Kidney (tissue), 14 donors: ENCODE measurements around the gene TYW5. TPM values are rescaled to one million over a fixed set of nuclear protein-coding genes. Genes with fewer than 3 reads are reported as not detected.

Source experiments
- DNase-seq, 5 donors: peaks; one replicate each; pipeline ENCODE4 v3.0.0-alpha.2; 2013 to 2020
- FAIRE-seq: peaks from 2 replicates; lab custom pipeline; 2012; peaks lifted over from hg19 to GRCh38; lab: Jason Lieb, UNC
- H3K27ac ChIP-seq, 2 donors: one replicate each; pipeline ENCODE4 v1.7.0; 2013; ENCODE audit warnings: low read depth in 2 of 2, low read length in 2 of 2, inconsistent platforms in 1 of 2
- H3K27me3 ChIP-seq: one replicate; pipeline ENCODE4 v1.7.1; 2013; ENCODE audit warnings: low read length, inconsistent platforms; ENCODE audit not compliant: control insufficient read depth, insufficient read depth
- H3K36me3 ChIP-seq, 3 donors: one replicate each; pipeline versions ENCODE4 v1.7.0 to v1.7.1; 2013; ENCODE audit warnings: low read length in 3 of 3, control low read depth in 1 of 3, inconsistent platforms in 1 of 3; ENCODE audit not compliant: insufficient read depth in 3 of 3, control insufficient read depth in 2 of 3
- H3K4me1 ChIP-seq, 3 donors: one replicate each; pipeline versions ENCODE4 v1.7.0 to v1.7.1; 2013; ENCODE audit warnings: low read length in 3 of 3, inconsistent platforms in 1 of 3, low read depth in 1 of 3; ENCODE audit not compliant: control insufficient read depth in 2 of 3, insufficient read depth in 2 of 3
- H3K4me3 ChIP-seq, 3 donors: one replicate each; pipeline versions ENCODE4 v1.7.0 to v1.8.1; 2013; ENCODE audit warnings: low read length in 3 of 3, control low read depth in 1 of 3, inconsistent platforms in 1 of 3
- H3K9ac ChIP-seq, 3 donors: one replicate each; pipeline versions ENCODE4 v1.7.0 to v1.7.1; 2013; ENCODE audit warnings: low read length in 3 of 3, control low read depth in 1 of 3, inconsistent platforms in 1 of 3
- H3K9me3 ChIP-seq, 3 donors: one replicate each; pipeline versions ENCODE4 v1.7.0 to v1.7.1; 2013; ENCODE audit warnings: low read length in 3 of 3, control low read depth in 1 of 3, inconsistent platforms in 1 of 3; ENCODE audit not compliant: control insufficient read depth in 2 of 3, insufficient read depth in 1 of 3
- CTCF ChIP-seq: IDR thresholded peaks from 3 replicates; pipeline ENCODE4 v1.5.1; 2012; ENCODE audit warnings: mild to moderate bottlenecking, moderate library complexity, borderline replicate concordance; ENCODE audit not compliant: insufficient read depth; ENCODE audit errors: extremely low read depth
- intact Hi-C: fragments of 100-400 bp; cut with DNase I; formaldehyde crosslinking; loops from one replicate; pipeline ENCODE4 v1.11.1; 2022
- polyA plus RNA-seq: library from polyadenylated mRNA; stranded (reverse); fragments of 350-450 nt; fragmentation: Illumina TruSeq; extraction: RNeasy Lipid Tissue Mini Kit (QIAGEN cat#74804); gene quantifications from one replicate; pipeline ENCODE4 v1.2.3, GENCODE V29; 2014; ENCODE audit warnings: low read depth, low replicate concordance; ENCODE audit not compliant: insufficient read depth
- total RNA-seq: library from RNA; stranded (reverse); fragmentation: NEBNext Ultra II Directional; extraction: Animal tissue kit (Norgen Biotek cat#: 25700); gene quantifications from one replicate; pipeline ENCODE4 v1.2.1, GENCODE V29; 2021
- donor health status: control.
- donor health status: control.
- donor health status: control.
- donor health status: control.
- donor health status: control.
- donor health status: DM: yes; HTN: yes; CAD: no.
- donor health status: Normal renal cell carcinoma (clear cell type).

Gene TYW5
- total and polyA plus RNA-seq, 2 donors from 2014 or later: 6.8 to 8.0 TPM

- peaks cover 0 to 4% (median 0%) of the 10 kb centered on the region in 3 donors for H3K4me1 ChIP-seq
- H3K27ac ChIP-seq: no peak overlapping the region
- FAIRE-seq (no peak), DNase-seq (no peak)
- H3K36me3 ChIP-seq: peaks cover 2 to 15% (median 6%) of the 10 kb centered on the region in 3 donors
- no peaks in the 10 kb centered on the region for H3K9me3 ChIP-seq
- TF ChIP-seq CTCF: no peak
- no peak overlapping the region for H3K4me3 ChIP-seq
- intact Hi-C loops: no loop called here
- no peak overlapping the region for H3K9ac ChIP-seq
- no peaks in the 10 kb centered on the region for H3K27me3 ChIP-seq
Measured at GRCh38 chr2:199933466-199933865, 21.8 kb downstream of the TYW5 start.

- H3K27ac ChIP-seq: no peak overlapping the region
- intact Hi-C loops: no loop called here
- FAIRE-seq (no peak), DNase-seq (no peak)
- H3K4me3 ChIP-seq: no peak overlapping the region
- no peak for TF ChIP-seq CTCF
- H3K9me3 ChIP-seq: no peaks in the 10 kb centered on the region
- H3K9ac ChIP-seq: no peak overlapping the region
- no peaks in the 10 kb centered on the region for H3K27me3 ChIP-seq
- peaks cover 2 to 12% (median 6%) of the 10 kb centered on the region in 3 donors for H3K36me3 ChIP-seq
- H3K4me1 ChIP-seq: peaks cover 0 to 4% (median 0%) of the 10 kb centered on the region in 3 donors
Measured at GRCh38 chr2:199932312-199932855, 22.9 kb downstream of the TYW5 start.

- FAIRE-seq (no peak), DNase-seq (no peak)
- Histone ChIP-seq H3K4me3 (no peak overlapping the region), H3K9ac (no peak overlapping the region), H3K36me3 (peaks cover 3 to 21% (median 6%) of the 10 kb centered on the region in 3 donors), H3K27ac (no peak overlapping the region), H3K4me1 (no peaks in the 10 kb centered on the region), H3K27me3 (no peaks in the 10 kb centered on the region), H3K9me3 (no peaks in the 10 kb centered on the region)
- intact Hi-C loops: no loop called here
- TF ChIP-seq CTCF: no peak
Measured at GRCh38 chr2:199929262-199929661, 26.0 kb downstream of the TYW5 start.

- FAIRE-seq: no peak
- H3K9ac ChIP-seq: no peak overlapping the region
Measured at GRCh38 chr2:199928626-199929025, 26.7 kb downstream of the TYW5 start.

More at GRCh38 chr2:199928626-199929025, 26.7 kb downstream of the TYW5 start:
- no peak for DNase-seq
- H3K27me3 ChIP-seq: no peaks in the 10 kb centered on the region
- no peaks in the 10 kb centered on the region for H3K4me1 ChIP-seq
- TF ChIP-seq CTCF: no peak
- no peak overlapping the region for H3K4me3 ChIP-seq
- peaks cover 3 to 21% (median 6%) of the 10 kb centered on the region in 3 donors for H3K36me3 ChIP-seq
- no peaks in the 10 kb centered on the region for H3K9me3 ChIP-seq
- no peak overlapping the region for H3K27ac ChIP-seq
- intact Hi-C loops: no loop called here
